NK-92 (cell line): ENCODE data around the gene RIPK4.

Experiments used
- DNase-seq: peaks from one replicate; lab custom pipeline; 2025; ENCODE audit not compliant: unreplicated experiment; lab: John Stamatoyannopoulos, UW

RIPK4 gene

GRCh38 chr21:41769933-41770332 is 3.1 kb upstream of the RIPK4 start:
- DNase-seq, result no peak

GRCh38 chr21:41769521-41769920 is 2.7 kb upstream of the RIPK4 start:
- no peak for DNase-seq

- no peak for DNase-seq
Measured at GRCh38 chr21:41769111-41769510, 2.3 kb upstream of the RIPK4 start.

DNA sequence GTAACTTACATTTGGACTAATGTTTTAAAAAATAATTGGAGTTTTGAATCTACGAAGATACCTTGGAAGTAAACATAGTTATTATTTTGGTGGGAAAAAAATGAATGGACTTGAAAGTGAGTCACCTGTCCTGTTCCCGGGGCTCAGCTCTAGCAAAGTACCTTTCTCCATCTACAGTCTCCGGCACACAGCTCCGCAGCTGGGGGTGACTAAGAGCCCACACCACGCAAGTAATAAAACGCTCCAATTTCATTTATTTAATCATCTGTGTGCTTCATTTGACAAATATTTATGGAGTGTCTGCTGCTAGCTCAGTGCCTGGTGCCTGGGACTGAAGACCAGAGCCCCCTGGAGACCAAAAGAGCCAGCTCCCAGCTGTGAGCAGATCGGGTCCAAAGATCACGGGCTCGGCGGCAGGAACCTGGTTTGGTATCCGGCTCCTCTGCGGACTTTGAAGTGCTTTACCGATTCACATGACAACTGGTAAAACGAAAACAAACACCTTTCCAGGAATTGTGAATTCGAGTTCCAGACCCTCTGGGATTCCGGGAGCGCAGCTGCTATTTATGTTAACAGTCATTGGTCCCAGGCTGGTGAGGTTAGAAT is 1.7 kb upstream of the RIPK4 start:
- DNase-seq, result no peak

DNA sequence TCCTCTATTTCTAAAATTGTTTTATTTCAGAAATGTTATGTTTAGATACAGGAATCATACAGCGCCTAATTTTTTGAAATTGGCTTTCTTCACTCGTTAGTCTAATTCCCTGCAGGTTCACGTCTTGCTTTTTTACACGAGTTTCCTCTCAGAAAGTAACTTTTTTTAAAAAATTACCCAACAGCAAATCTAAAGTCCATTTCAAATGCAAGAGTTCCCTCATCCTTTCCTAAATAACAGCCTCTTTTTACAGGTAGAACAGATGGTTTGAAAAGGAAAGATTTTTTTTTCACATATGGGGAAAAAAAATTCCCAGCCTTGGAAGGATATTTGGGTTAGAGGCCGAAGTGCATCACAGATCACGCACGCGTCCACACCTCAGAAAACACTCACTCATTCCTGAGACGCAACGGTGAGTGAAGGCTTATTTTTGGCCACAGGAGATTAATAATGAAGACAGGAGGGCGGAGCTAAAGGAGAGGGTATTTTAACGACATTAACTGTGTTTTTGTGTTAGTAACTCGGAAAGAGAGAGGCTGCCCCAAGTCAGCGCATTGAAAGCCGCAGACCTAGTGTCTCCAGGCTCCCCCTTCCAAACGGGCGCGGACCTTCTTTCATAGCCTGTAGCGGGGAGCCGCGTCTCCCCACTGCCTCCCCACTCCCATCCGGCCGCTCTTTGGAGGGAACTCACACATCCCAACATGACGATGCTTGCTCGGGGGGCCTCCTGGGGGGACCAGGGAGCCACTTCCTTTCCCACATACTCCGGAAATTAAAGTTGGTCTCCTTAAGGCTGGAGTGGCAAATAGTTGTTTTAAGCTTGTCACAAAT is 969 bp upstream of the RIPK4 start:
- no peak for DNase-seq

DNA sequence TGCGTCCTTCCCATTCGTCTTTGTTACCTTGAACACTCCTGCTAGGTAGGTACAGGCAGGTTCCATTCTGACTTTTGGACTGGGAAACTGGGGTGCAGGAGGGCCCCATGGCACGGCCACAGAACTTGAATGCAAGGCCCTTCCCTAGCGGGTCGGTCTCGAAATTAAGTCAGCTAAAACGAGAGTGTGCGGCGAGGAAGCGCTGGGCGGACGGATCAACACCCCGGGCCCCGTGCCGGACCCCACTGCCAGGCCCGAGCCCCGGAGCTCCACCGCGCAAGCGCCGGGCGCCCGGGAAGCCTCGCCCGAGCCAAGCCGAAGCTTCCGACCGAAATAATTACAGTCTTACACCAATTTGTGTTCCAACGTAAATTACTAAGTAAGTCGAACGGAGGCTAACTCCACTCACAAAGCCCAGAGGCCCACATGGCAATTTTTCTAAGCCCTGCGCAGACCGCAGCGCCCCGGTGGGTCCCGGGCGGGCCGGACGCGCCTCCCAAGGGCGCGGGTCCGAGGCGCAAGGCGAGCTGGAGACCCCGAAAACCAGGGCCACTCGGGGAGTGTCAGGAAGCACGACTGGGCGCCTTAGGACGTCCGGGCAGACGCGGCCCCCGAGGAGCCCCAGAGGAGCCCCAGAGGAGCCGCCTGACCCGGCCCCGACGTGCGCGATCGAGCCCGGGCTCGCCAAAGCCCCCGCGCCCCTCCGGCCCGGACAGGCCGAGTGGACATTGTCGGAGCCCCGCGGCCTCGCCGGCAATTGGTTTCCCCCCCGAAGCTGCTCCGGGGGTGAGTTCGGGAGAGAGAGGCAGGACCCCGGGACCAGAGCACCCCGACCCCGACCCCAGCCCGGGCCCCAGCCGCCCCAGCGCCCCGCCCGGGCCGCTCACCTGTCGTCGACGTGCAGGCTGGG is 624 bp downstream of the RIPK4 start:
- no peak for DNase-seq

DNA sequence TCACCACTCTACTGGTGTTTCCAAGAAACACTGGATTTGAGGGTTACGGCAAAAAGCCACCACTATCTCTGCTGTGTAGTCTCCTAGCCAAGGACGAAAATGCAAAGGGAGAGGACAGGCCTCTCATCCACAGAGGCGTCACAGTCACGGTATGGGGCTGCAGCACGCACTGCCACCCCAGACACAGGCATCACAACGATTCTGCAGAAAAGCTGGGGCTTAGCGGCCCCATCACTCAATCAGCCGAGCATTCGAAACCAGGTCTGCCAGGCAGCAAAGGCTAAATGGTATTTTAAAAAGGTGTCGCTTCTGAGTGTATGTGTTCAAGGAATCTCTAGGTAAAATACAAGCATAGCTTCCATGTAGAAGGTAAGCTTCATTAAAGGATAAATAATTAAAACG is 1.4 kb downstream of the RIPK4 start:
- no peak for DNase-seq

GRCh38 chr21:41764558-41765419 is 2.1 kb downstream of the RIPK4 start:
- no peak for DNase-seq

- DNase-seq, result no peak
Measured at GRCh38 chr21:41763996-41764395, 2.9 kb downstream of the RIPK4 start.

DNA sequence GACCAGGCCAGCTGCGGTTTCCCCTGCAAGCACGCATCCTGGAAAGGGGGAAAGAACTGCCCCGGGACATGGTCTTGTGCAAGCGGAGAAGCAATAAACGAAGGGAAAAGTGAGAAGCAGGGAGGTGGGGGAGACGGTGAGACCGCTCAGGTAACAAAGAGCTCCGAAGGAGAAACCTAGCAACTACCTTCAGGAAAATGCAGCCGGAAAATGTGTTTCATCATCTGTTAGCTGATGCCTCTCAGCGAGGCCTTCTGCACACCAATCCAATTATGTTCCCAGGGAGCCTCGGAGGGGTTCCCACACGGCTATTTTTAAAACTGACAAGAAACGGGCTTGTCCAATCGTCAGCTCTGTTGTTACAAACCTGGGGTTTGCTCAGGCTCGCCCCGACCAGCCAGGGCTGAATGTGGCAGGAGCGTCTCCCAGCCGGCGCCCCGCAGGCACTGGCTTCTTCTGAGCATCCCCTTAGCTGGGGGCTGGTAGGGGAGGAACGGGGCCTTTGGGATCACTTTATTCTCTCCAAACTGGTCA is 3.4 kb downstream of the RIPK4 start:
- DNase-seq, result no peak

GRCh38 chr21:41762753-41763152 is 4.1 kb downstream of the RIPK4 start:
- no peak for DNase-seq

- DNase-seq, result no peak
Measured at GRCh38 chr21:41761934-41762635, 4.8 kb downstream of the RIPK4 start.

DNA sequence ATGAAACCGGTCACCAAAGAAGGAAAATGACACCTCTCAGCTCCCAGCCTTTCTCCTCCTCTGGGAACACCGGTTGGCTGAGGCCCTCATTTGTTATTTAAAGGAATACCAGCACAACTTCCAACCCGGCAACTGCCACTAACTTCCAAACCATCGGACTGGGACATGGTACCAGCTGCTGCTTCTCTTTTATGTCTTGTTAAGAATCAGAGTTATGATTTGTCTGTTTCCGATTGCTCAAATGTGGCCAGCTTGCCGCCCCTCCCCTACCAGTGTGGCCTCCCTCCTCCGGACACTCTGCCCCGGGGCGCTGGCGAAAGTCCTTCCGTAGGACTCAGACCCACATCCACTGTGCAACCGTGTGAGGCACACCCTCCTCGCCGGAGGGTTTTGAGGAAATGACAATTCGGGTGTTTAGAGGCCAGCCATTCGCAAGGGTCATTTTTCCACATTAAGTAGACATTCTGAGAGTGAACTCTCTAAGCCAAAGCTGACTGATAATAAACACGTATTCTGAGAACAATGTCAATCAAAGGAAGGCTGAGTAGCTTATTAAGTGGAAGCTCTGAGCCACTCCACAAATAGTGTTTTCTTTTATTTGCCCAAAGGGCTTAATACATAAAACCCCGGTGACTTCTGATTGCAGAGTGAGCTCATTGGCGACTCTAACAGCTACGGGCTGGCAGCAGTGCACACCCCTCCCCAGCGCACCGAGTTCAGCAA is 5.5 kb downstream of the RIPK4 start:
- no peak for DNase-seq

- DNase-seq, result no peak
Measured at GRCh38 chr21:41760411-41760810, 6.4 kb downstream of the RIPK4 start.

GRCh38 chr21:41759926-41760325 is 6.9 kb downstream of the RIPK4 start:
- no peak for DNase-seq

DNA sequence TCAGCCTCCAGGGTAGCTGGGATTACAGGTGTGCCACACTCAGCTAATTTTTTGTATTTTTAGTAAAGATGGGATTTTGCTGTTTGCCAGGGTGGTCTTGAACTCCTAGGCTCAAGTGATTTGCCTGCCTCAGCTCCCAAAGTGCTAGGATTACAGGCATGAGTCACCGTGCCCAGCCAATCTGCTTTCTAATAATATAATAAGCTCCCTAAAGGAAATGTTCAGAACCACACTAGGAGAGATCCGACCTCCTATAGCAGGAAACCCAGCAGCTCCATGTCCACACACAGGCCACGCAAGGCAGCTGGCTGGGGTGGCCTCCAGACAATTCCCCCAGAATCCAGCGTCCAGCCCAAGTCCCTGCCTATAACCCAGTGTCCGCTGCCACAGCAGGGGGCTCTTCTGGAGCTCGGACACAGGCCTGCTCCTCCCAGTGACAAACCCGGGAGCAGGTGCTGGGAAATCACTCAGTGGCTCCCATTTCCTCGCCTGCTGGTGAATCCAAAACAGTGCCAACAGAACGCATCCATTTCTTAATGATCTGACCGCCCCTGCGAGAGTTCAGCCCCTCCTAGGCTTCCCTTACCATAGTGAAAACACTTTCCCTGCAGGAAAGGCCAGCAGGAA is 7.5 kb downstream of the RIPK4 start:
- DNase-seq, result no peak

- no peak for DNase-seq
Measured at GRCh38 chr21:41758550-41758949, 8.3 kb downstream of the RIPK4 start.

DNA sequence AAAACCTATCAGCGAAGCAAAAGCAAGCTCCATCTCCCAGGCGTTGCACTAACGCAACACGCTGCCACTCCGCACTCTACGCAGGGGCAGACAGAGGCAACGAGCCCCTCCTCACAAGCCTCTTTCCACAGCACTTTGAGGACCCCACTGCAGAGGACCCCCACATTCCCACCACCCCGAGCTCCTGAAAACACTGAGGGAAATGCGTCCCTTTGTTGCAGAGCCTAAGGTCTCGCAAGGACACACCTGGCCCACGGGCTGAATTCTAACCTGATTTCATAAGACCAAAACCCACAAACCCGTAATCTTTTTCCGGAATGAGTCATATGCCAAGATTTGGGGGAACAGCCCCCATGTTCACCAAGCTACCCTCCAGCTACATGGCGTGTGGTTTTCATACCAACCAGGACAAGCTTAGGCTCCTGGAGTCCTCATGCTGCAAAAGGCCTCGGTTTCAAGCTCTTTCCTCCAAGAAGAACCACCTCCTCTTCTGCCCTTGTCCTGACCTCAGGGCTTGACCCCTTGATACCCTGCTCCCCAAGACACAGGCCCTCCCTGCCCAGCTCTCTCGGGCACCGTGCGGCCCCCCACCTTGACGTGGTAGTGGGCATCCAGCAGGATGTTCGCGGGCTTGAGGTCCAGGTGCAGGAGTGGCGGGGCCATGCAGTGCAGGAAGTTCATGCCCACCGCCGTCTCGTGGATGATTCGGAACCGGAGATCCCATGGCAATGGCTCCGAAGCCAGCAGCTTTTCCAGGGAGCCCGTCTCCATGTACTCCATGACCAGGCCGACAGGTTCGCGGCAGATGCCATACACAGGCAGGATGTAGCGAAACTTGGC is 10.7 kb downstream of the RIPK4 start:
- no peak for DNase-seq
